Measurements from ENCODE around the gene ALDH8A1. TPM values are rescaled to one million over a fixed set of nuclear protein-coding genes. Genes with fewer than 3 reads are reported as not detected.

ALDH8A1 gene
- total and polyA plus RNA-seq, 2 of the 8 experiments (the other 6 are each of a cell fraction or from before 2014, with no cell fraction given): 0.08 to 0.28 TPM

DNA sequence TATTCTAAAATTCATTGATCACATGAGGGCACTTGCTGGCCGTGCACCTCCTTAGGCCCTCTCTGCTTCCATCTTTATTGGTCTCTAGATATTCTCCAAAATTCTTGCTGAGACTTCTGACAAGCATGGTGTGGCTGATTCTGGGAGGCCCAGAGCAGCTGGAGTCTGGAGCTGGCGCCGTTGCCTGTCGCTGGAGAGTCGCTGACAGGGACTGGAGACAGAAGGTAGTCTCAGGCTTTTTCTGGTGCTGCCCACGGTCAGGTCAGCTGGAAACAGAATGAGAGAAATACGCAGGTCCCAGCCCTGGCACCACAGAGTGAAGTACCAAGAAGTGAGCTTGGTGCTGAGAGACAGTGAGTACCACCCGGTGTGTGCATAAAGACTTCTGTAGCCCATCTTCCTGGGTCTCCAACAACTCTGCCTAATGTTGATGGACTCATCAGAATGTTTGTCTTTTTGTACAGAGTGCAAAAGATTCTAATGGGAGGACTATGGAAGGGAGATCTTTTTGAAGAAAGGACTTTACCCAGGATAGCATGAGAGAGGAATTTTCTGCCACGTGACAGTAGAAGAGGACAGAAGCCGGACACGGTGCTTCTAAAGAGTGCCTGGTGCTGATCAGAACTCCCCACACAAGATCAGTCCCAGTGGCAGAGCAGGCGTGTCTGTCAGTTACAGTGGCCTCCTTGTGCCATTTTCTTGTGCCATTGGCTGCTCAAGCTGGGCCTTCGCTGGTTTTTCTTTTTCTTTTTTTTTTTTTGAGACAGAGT, 1.8 kb upstream of the ALDH8A1 start:
- no peak overlapping the region for H2AFZ ChIP-seq (ENCODE audit: low read length)
- DNase-seq (ENCODE audit: low read depth in 1 of 2, low spot score in 2 of 2): no peak
- WGBS, 2 experiments (ENCODE audit: extremely low coverage in 1 of 2, insufficient coverage in 1 of 2, insufficient read length in 1 of 2, insufficient replicate concordance in 2 of 2, low coverage in 1 of 2, low lambda C conversion rate in 2 of 2, missing lambda C conversion rate in 1 of 2): 90% methylated on average over 12 of the region's 13 CpGs; no CpG with 5 or more reads in 1 of the 2 experiments
- H3K27ac ChIP-seq (ENCODE audit: low read depth, low read length): no peak overlapping the region
- H3K4me1 ChIP-seq (replicated peaks in 1 of 4; ENCODE audit: control insufficient read depth in 3 of 4, insufficient read depth in 4 of 4, low read length in 3 of 4): no peaks in the 10 kb centered on the region
- H3K56ac ChIP-seq (replicated peaks; ENCODE audit: insufficient read length, low read depth, low read length): no peak overlapping the region
- H2BK12ac ChIP-seq (ENCODE audit: low read depth, low read length): no peak overlapping the region
- H3K4me3 ChIP-seq (ENCODE audit: extremely low read depth in 1 of 4, insufficient read depth in 2 of 4, low read depth in 3 of 4, low read length in 4 of 4): no peak overlapping the region
- H3K79me1 ChIP-seq (ENCODE audit: low read depth, low read length): no peaks in the 10 kb centered on the region
- no peak overlapping the region for H2BK15ac ChIP-seq (ENCODE audit: low read length)
- no peaks in the 10 kb centered on the region for H4K20me1 ChIP-seq (replicated peaks in 1 of 2; ENCODE audit: control insufficient read depth in 1 of 2, insufficient read depth in 2 of 2, low read length in 2 of 2)
- no peak for FAIRE-seq
- no peaks in the 10 kb centered on the region for H3K36me3 ChIP-seq (ENCODE audit: control insufficient read depth in 2 of 4, insufficient read depth in 4 of 4, low read length in 3 of 4)
- H4K91ac ChIP-seq (replicated peaks; ENCODE audit: insufficient read length, low read length): no peak overlapping the region
- H3K4ac ChIP-seq (replicated peaks; ENCODE audit: insufficient read length, low read depth, low read length): no peak overlapping the region
- H4K8ac ChIP-seq (ENCODE audit: extremely low read depth, insufficient read depth, low read length): no peak overlapping the region
- peaks cover 0 to under 1% of the 10 kb centered on the region in 2 experiments; a peak in 1 of 4 replicates for H3K9me3 ChIP-seq (ENCODE audit: insufficient read depth in 2 of 2, low read depth in 1 of 2, low read length in 1 of 2)
- no peak overlapping the region for H2BK20ac ChIP-seq (ENCODE audit: low read length)
- H2AK5ac ChIP-seq (ENCODE audit: low read depth, low read length): no peak overlapping the region
- no peak overlapping the region for H4K5ac ChIP-seq (ENCODE audit: insufficient read length, low read depth, low read length)
- H3K14ac ChIP-seq (ENCODE audit: insufficient read length): no peak overlapping the region
- POLR2A ChIA-PET (ENCODE audit: partially characterized antibody): no interaction called here
- no peak overlapping the region for H3K4me2 ChIP-seq (ENCODE audit: insufficient read depth in 1 of 2, low read depth in 2 of 2, low read length in 2 of 2)
- no peak overlapping the region for H3K18ac ChIP-seq (ENCODE audit: extremely low read depth, low read length)
- H3K79me2 ChIP-seq (ENCODE audit: control insufficient read depth in 1 of 2, insufficient read depth in 2 of 2, low read length in 2 of 2): no peaks in the 10 kb centered on the region
- no peak overlapping the region for H3K23ac ChIP-seq (ENCODE audit: insufficient read length)
- H2BK120ac ChIP-seq (replicated peaks; ENCODE audit: low read depth, low read length): no peak overlapping the region
- H3K23me2 ChIP-seq (ENCODE audit: low read depth, low read length): no peaks in the 10 kb centered on the region
- CTCF ChIA-PET (ENCODE audit: partially characterized antibody): interaction anchor here (5.6 kb wide), 1 partner anchor 12 kb away, joined by 35 read pairs; no protein-coding TSS in a partner anchor
- no peaks in the 10 kb centered on the region for H3K27me3 ChIP-seq (replicated peaks in 1 of 4; ENCODE audit: control insufficient read depth in 3 of 4, extremely low read depth in 1 of 4, insufficient read depth in 3 of 4, low read length in 3 of 4)
- H3K9ac ChIP-seq (replicated peaks in 1 of 4; ENCODE audit: extremely low read depth in 1 of 4, low read depth in 3 of 4, low read length in 3 of 4): no peak overlapping the region
- H2BK5ac ChIP-seq (ENCODE audit: low read depth, low read length): no peak overlapping the region
- no peak for TF ChIP-seq KDM5A (IDR thresholded peaks at IDR 0.05; ENCODE audit: low read length)
- TF ChIP-seq NANOG (IDR thresholded peaks at IDR 0.05; ENCODE audit: insufficient read depth, low read depth, low read length, poor library complexity, severe bottlenecking): no peak
- TF ChIP-seq JUND (IDR thresholded peaks at IDR 0.05; ENCODE audit: low read length): no peak
- no peak for TF ChIP-seq CEBPB (IDR thresholded peaks at IDR 0.05; ENCODE audit: low read depth, low read length)
- no peak for TF ChIP-seq CBX8 (IDR thresholded peaks at IDR 0.05; ENCODE audit: borderline replicate concordance, low read depth, low read length)
- TF ChIP-seq SIX5 (IDR thresholded peaks at IDR 0.05; ENCODE audit: low read depth, low read length): no peak
- no peak for TF ChIP-seq SIN3A (conservative IDR thresholded peaks at IDR 0.05 in 1 of 2, IDR thresholded peaks at IDR 0.05 in 1 of 2; ENCODE audit: low read depth in 1 of 2, low read length in 2 of 2)
- TF ChIP-seq RNF2 (IDR thresholded peaks at IDR 0.05; ENCODE audit: borderline replicate concordance, low read depth, low read length, missing control alignments, poor library complexity, severe bottlenecking): no peak
- TF ChIP-seq, protein P1, sequence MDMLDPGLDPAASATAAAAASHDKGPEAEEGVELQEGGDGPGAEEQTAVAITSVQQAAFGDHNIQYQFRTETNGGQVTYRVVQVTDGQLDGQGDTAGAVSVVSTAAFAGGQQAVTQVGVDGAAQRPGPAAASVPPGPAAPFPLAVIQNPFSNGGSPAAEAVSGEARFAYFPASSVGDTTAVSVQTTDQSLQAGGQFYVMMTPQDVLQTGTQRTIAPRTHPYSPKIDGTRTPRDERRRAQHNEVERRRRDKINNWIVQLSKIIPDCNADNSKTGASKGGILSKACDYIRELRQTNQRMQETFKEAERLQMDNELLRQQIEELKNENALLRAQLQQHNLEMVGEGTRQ (IDR thresholded peaks at IDR 0.05; ENCODE audit: low read length): no peak
- TF ChIP-seq BCL11A (IDR thresholded peaks at IDR 0.05; ENCODE audit: low read depth in 2 of 2, low read length in 2 of 2): no peak
- TF ChIP-seq BACH1 (IDR thresholded peaks at IDR 0.05; ENCODE audit: low read length): no peak
- no peak for TF ChIP-seq TCF12 (IDR thresholded peaks at IDR 0.05; ENCODE audit: low read depth, low read length)
